Pulmonary artery endothelial cell (primary cell): ENCODE data around the gene OR2AJ1. TPM values are rescaled to one million over a fixed set of nuclear protein-coding genes. Genes with fewer than 3 reads are reported as not detected.

ENCODE experiments used
- DNase-seq: peaks from one replicate; pipeline ENCODE4 v3.0.0-alpha.2; 2011; ENCODE audit warnings: low read depth, low spot score
- total RNA-seq: library from RNA; depleted of rRNA; stranded (reverse); fragments of >200 nt; gene quantifications from 2 replicates; pipeline ENCODE4 v1.2.3, GENCODE V29; 2014

The OR2AJ1 gene
- total RNA-seq, 1 donor from 2014 or later: not detected

DNA sequence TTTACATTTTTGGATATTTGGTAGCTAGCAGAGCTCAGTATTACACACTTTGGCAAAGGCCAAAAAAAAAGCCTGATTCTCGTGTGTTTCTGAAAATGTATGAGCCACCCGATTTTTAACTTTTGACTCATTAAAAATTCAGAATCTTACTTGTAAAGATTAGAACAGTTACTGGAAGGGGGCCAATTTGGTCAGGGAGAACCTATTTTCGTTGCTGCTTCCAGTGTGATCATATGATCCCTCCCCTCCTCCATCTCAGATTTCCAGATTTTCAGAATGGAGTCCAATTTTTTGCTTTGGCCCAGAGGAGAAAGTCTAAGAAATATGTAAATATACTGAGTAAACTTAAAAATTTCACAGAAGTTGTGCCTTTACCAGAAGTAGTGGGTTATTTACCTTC, 37.1 kb downstream of the OR2AJ1 start:
- no peak for DNase-seq

DNA sequence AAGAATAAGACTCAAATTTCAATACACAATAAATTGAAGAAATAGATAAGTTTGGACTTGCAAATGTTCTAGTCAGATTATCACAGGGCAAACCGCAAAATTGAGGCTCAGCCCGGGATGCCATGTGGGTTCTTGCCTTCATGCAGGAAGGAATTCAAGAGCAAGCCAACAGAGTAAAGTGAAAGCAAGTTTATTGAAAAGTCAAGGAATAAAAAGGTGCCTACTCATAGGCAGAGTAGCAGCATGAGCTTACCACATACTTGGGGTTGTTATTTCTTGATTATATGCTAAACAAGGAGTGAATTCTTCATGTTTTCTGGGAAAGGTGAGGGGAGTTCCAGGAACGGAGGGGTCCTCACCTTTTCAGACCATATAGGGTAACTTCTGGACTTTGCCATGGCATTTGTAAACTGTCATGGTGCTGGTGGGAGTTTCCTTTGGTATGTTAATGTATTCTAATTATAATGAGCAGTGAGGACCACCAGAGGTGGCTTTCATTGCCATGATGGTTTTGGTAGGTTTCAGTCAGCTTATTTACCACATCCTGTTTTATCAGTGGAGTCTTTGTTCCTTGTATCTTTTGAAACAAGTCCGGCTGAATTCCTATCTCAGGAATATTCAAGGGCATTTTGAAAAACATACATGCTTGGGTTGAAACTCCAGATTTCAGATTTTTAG, 38.4 kb downstream of the OR2AJ1 start:
- DNase-seq: no peak

DNA sequence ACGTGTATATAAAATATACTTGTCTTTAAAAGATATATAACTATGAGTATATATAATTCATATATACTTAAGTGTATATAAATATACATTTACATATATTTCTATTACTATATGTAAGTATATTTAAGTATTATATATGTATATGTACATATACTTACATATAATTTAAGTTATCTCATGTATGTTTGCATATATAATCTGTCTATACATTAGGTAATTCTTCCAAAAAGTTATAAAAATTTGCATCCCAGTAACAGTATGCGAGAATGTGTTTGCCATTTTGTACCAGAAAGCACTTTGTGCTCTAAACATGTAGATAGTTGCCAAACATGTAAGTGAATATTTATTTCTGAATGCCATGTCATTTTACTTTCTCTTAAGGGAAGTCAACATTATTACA, 40.2 kb downstream of the OR2AJ1 start, which contains the start of gene OR2AK2:
OR2AK2 (plus strand) TSS at position 301 of the 400 bp plus-strand sequence. CDS start 144 bp downstream, outside the sequence.
- DNase-seq: no peak

- no peak for DNase-seq
These were observed 42.0 kb downstream of the OR2AJ1 start for GRCh38 chr1:247966532-247967204.

Other genes with a start within 250 kb of the OR2AJ1 start
- not detected in 2 replicates for gene OR13G1, start 245.2 kb upstream of the OR2AJ1 start, total RNA-seq
- not detected in 2 replicates for gene OR6F1, start 208.2 kb upstream of the OR2AJ1 start, total RNA-seq
- gene OR14K1, start 186.3 kb upstream of the OR2AJ1 start, total RNA-seq: not detected in 2 replicates
- not detected in 2 replicates for gene OR14A2, start 176.7 kb upstream of the OR2AJ1 start, total RNA-seq
- not detected in 2 replicates for gene OR1C1, start 164.3 kb upstream of the OR2AJ1 start, total RNA-seq
- not detected in 2 replicates for gene OR14A16, start 100.8 kb upstream of the OR2AJ1 start, total RNA-seq
- gene OR11L1, start 83.0 kb upstream of the OR2AJ1 start, total RNA-seq: not detected in 2 replicates
- 0.11 and 0.66 TPM in 2 replicates for gene TRIM58, start 67.7 kb upstream of the OR2AJ1 start, total RNA-seq
- 0.53 TPM in 1 of 2 replicates, not detected in the other for gene OR2W3, start 29.3 kb upstream of the OR2AJ1 start, total RNA-seq
- not detected in 2 replicates for gene OR2T8, start 4.6 kb upstream of the OR2AJ1 start, total RNA-seq
- not detected in 2 replicates for gene OR2L8, start 24.0 kb downstream of the OR2AJ1 start, total RNA-seq
- not detected in 2 replicates for gene OR2AK2, start 40.3 kb downstream of the OR2AJ1 start, total RNA-seq
- not detected in 2 replicates for gene OR2L5, start 88.8 kb downstream of the OR2AJ1 start, total RNA-seq
- 0.07 TPM in 1 of 2 replicates, not detected in the other for gene OR2L2, start 105.2 kb downstream of the OR2AJ1 start, total RNA-seq
- gene OR2L3, start 121.9 kb downstream of the OR2AJ1 start, total RNA-seq: not detected in 2 replicates
- not detected in 2 replicates for gene OR2L13, start 170.3 kb downstream of the OR2AJ1 start, total RNA-seq
- gene OR2M5, start 220.3 kb downstream of the OR2AJ1 start, total RNA-seq: not detected in 2 replicates
- not detected in 2 replicates for gene OR2M2, start 249.9 kb downstream of the OR2AJ1 start, total RNA-seq